Measurements from ENCODE around the gene CPPED1.
"Not testable (repeated sequence)": the region's sequence is repeated elsewhere in the genome, so short reads cannot be mapped to it uniquely, and the experiment has no call there.

Gene CPPED1

DNA sequence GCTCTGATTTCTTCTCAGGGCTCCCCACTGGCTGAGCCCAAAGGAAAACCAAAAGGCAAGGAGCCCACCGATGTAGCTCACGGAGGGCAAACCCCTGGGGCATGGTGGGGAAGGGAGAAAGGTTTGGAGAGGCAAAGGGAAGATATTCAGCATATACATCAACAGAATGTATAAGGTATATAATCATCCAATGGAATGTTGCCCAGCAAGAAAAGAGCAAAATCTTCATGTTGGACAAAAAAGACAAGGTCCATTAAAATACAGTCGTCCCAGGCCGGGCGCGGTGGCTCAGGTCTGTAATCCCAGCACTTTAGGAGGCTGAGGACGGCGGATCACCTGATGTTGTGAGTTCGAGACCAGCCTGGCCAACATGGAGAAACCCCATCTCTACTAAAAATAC, 1.6 kb downstream of the CPPED1 start:
- DNase-seq (ENCODE audit: low spot score) = no peak

DNA sequence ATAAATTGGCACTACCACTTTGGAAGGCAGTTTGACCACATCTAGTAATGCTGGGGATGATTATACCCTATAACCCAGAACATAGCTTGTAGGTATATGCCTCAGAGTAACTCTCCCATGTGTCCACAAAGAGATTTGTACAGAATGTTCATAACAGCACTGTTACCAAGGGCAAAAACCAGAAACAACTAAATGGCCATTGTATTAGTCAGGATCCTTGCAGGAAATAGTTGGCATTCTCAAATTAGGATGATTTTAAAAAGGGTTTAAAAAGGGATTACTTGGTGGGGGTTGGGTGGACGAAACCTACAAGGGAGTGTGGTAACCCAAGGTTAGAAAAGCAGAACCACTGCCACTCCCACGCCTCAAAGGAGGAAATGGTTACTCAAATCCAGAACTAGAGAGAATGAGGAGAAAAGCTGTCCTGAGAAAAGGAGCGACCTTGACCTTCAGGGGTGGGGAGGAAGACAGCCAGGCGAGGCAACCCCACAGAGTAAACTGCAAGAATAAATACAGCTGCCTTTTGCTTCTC, 2.1 kb downstream of the CPPED1 start:
- no peak for DNase-seq (ENCODE audit: low spot score)

DNA sequence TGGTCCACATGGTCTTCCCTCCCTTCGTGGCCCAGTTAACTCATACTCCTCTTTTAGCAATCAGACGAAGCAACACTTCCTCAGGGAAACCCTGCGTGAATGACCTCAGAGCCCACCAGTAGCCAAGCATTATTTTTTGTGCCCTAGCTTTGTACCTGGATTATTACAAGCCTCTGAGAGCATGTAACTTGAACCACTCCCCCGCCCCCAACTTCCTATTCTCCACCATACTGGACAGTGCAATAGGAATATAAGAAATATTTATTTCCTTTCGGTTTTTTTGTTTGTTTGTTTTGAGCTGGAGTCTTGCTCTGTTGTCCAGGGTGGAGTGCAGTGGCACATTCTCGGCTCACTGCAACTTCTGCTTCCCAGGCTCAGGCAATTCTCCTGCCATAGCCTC, 2.9 kb downstream of the CPPED1 start:
- DNase-seq (ENCODE audit: low spot score) = no peak

DNA sequence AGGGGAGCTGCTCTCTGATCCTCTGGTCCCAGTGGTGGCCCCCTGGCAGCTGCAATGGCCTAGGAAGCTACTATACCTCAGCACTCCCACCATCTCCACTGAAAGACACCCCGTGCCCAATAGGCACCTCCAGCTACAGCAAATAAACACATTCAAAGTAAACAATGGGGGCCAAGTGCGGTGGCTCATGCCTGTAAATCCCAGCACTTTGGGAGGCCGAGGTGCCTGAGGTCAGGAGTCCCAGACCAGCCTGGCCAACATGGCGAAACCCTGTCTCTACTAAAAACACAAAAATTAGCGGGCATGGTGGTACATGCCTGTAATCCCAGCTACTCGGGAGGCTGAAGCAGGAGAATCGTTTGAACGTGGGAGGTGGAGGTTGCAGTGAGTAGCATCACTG, 3.7 kb downstream of the CPPED1 start:
- DNase-seq (ENCODE audit: low spot score) = not testable (repeated sequence)

DNA sequence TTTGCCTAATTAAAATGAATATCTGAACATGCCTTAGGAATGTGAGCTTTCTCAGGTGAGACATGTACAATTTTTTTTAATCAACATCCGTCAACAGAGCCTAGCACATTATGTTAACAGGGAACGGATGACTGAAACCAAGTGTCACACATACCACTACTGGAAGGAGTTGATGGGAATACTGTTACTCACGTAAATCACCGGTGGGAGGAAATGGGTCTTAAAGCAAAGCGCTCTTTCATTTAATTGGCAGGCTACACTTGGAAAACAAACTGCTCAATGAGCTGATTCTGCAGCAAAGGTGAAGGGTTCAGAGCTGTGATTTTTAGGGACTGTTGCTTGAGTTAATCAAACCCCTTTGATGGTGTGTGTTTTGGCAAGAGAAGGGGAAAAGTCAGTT, 4.8 kb downstream of the CPPED1 start:
- no peak for DNase-seq (ENCODE audit: low spot score)

DNA sequence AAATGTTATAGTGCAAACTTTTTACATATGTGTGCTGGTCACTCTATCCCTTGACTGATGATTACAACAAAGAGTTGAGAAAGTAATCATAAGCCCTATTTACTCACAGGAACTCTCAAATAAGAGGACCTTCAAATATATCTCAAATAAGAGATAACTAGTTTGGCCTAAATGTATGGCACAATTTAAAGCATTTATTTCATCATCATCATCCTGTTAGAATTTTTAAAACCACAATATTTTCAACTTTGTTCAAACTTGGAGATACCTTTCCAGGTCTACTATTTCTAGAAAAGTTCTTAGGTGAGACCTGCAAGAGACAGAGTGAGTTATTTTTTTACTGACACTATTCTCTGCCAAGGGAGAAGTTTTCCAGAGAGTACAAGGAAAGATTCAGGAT, 5.5 kb downstream of the CPPED1 start:
- DNase-seq (ENCODE audit: low spot score) = no peak

DNA sequence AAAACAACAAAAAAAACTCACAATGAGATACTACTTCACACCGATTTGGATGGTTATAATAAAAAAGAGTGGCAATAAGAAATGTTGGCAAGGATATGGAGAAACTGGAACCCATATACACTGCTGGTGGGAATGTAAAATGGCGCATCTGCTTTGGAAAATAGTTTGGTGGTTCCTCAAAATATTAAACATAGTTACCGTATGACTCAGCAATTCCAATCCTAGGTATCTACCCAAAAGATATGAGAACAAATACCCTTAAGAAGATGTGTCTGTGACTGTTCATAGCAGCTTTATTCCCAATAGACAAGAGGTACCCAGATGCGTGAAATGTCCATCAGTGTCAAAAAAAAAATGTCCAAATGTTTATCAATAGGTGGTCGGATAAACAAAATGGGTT, 7.2 kb downstream of the CPPED1 start:
- no peak for DNase-seq (ENCODE audit: low spot score)

DNA sequence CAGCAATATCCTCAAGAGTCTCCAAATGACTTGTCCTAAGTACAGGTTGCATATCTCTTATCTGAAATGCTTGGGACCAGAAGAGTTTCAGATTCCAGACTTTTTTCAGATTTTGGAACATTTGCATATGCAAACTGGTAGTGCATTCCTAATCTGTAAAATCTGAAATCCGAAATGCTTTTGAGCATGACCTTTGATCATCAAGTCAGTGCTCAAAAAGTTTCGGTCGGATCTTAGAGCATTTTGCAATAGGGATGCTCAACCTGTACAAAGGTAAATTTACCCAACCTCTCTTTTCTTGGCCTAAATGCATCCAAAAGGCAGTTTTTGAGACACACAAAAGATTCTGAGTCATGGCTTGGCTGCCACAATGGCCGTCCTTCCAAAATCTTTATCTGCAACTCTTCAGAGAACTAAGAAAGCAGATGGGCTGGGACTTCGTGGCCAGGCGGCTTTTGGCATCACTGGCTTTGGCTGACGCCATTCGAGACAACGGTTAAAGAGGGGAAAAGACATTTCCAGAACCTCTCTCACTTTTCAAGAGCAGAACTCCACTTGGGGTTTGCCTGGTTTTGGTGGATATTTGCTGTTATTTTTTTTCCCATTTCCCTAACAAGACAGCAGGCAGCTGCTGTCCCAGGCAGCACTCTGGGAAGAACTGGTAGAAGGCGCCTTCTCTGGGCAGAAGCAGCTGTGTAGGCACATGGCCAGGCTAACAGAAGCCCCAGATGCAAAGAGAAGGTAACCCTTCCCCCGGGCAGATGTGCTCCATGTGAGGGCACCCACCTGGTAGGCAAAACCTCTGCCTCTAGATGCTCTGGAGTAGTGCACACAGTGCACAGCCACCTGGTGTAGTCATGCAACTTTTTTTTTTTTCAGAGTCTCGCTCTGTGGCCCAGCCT, 8.9 kb downstream of the CPPED1 start:
- DNase-seq (ENCODE audit: low spot score) = no peak

DNA sequence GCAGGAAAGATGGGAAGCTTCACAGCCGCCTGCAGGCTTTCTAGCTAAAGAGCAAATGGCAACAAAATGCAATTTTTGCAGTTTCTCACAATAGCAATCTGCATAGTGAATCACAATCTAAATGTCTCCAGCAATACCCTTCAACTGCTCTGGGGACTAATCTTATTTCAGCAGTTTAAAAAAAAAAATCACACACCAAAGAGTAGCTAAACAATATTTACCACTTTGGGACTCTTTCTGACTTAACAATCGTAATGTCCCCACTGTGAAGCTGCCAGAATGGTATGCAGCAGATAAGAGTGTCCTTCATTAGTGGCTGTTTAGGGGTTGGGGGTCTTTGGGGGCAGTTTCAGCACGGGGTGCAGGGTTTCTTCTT, 9.8 kb downstream of the CPPED1 start:
- no peak for DNase-seq (ENCODE audit: low spot score)

DNA sequence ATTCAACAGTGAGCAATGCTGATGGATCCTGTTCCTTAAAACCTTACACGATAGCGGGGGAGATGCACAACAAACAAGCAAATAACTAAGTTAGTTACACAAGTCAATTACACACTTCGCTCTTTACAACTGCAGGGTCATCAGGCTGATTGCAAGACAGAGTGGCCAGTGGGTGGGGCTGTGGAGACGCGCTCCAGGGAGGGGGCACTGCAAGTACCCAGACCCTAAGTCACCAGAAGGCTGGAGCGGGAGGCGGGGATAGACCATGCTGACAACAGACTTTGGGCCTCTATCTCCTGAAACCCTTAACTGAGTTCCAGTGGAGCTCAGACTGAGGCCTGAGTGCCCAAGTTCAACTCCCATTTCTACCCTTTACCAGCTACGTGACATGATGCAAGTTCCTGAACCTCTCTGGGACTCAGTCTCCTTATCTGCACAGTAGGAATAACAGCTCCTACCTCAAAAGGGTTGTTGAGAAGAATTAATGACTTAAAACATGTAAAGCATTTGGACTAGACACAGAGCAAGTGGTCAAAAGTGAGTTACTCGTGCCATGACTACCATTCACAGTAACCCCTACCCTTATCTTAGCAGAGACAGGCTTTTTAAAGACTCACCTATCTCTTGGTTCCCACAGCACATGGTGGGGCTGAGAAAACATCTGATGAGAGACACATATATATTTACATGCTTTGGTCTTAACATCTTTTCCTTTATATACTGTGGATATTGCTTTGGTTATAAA, 10.4 kb downstream of the CPPED1 start:
- DNase-seq (ENCODE audit: low spot score) = no peak

DNA sequence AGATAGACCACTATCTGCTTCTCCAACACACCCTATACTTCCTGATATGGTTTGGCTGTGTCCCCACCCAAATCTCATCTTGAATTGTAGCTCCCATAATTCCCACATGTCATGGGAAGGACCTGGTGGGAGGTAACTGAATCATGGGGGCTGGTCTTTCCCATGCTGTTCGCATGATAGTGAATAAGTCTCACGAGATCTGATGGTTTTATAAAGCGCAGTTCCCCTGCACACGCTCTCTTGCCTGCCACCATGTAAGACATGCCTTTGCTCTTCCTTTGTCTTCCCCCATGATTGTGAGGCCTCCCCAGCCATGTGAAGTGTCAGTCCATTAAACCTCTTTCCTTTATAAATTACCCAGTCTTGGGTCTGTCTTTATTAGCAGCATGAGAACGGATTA, 11.2 kb downstream of the CPPED1 start:
- not testable (repeated sequence) for DNase-seq (ENCODE audit: low spot score)

DNA sequence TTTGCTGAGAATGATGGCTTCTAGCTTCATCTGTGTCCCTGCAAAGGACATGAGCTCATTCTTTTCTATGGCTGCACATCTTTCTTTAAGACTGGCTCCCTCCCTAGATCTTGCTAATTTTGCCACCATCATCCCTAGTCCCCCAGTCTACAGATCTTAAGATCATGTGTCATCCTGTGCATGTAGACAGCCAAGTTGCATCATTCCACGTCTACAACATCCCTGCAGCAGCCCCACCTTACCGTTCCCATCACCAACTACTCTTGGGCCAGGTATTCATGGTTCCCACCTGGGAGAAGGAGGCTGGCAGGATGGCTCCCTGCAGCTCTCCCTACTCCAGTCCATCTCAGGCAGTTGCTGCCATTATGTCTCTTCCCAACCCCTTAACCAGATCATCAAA, 12.3 kb downstream of the CPPED1 start:
- DNase-seq (ENCODE audit: low spot score) = no peak

DNA sequence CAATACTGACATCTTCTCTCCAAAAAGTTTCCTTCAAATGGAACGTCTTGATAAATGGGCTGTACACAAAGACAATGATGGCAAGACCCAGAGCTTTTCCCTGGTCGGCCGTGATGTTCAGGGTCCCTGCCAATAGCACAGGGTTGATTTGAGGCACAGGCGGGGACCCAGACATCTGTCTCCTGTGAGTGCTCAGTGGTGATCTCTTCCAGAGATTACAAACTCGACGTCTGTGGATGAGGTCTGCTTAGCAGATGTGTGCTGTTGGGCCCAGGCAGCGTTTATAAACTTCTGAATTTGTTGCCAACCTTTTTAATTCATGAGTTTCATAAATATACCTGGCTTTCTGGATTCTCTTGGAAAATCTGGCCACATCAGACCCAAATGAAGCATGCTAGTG, 14.9 kb downstream of the CPPED1 start:
- DNase-seq (ENCODE audit: low spot score) = no peak

DNA sequence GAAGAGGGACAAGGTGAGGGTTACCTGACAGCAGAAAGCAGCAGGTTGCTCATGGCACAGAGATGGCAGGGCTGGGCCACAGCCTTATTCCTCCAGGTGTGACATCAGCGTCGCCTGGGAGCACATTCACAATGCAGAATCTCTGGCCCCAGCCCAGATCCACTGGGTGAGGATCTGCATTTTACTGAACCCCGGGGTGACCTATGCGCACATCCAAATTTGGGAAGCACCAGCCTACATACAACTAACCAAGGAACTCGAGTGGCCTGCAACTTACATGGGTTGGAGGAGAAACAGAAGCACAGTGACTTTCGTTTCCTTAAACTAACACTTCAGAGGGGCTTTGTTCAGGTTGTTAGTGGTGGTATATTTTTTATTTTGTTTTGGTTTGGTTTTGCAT, 17.6 kb downstream of the CPPED1 start:
- DNase-seq (ENCODE audit: low spot score) = no peak

DNA sequence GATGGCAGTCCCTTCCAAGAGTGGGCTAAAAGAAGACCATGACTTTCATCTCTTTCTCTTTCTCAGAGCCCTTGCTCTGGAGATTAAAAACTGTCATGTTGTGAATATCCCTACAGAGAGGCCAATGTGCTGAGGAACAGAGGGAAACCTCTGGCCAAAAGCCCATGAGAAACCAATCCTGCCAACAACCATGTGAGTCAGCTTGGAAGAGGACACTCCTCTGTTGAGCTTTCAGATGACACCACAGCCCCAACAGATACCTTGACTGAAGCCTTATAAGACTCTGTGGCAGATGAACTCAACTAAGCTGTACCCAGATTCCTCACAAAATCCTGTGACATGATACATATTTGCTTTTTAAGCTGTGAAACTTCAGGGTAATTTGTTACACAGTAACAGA, 19.6 kb downstream of the CPPED1 start:
- no peak for DNase-seq (ENCODE audit: low spot score)

DNA sequence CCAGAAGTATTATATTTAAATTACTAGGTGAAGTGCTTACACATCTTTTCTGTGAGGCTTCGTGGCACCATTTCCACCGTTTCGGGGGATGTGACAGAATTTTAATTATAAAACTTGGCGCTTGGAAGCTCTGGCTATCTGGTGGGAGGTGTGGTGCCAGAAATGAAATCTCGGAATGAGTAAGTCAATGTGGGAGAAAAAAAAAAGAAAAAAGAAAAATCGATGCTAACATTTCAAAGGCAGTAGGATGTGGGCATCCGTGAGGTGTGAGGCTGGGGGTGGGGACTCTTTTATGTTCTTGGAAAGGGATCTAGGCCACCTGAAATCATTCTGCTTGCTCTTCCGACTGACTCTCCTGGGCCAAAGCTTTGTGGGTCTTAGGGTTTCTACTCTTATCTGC, 21.9 kb downstream of the CPPED1 start:
- no peak for DNase-seq (ENCODE audit: low spot score)

DNA sequence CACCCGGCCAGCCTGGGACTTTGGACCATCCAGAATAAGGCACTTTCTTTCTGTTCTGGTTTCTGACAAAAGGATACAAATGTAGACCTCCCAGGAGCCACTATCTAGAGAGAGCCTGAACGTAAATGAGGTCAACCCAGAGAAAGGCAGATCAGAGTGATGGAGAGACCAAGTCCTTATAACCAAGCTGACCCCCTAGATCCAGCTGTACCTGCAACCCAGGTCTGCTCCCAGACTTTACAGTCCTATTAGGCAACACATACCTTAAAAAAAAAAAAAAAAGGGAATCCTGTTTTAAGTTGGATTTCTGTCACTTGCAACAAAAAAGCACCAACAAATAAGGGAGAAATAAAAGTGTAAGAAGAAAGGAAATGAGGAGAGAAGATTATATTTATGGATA, 23.2 kb downstream of the CPPED1 start:
- no peak for DNase-seq (ENCODE audit: low spot score)

DNA sequence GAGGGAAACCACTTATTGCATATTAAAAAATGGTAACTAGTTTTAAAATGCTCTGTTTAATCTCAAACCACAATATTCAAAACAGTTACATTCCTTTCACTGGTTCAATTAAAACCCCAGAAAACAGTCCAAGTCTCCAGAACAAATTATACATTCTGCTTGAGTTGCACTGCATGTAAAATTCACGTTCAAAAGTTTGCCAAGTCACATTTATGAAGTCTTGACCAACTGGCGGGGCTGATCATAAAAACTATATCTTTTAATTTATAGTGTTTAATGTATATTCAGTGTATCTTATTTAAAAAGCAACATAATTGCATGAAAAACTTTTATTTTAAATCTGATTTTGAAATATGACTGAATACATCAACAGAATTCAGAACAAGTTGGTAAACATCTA, 25.0 kb downstream of the CPPED1 start:
- no peak for DNase-seq (ENCODE audit: low spot score)

DNA sequence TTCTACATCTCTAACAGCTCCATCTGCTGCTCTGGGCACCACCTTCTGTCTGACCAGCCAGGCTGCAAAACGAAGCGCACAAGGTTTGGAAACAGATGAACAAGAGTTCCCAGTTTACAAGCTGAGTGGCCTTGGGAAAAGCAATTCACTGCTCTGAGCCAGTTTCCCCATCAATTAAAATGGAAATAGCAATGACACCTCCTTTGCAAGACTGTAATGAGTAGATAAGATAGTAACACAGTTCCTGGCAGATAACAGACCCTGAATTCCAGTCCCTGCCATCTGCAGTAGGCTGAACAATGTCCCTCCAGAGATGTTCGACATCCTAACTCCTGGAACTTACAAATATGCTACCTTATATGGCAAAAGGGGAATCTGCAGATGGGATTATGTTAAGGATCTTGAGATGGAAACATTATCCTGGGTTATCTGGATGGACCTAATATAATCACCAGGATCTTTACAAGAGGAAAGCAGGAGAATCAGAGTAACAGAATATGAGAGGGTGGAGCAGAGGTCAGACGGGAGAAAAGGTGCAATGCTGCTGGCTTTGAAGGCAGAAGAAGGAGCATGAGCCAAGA, 27.9 kb downstream of the CPPED1 start:
- DNase-seq (ENCODE audit: low spot score) = no peak

DNA sequence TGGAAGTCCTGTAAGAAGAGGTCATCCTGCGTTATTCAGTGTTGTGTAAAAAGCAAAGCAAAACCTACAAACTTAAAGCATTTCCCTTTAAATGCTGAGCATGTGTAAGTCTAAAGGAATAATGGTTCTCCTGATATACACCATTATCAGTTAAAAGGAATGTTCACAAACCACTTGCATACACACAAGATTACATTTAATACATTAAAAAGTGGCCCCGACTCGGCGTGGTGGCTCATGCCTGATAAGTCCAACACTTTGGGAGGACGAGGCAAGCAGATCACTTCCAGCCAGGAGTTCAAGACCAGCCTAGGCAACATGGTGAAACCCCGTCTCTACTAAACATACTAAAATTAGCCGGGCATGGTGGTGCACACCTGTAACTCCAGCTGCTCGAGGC, 30.5 kb downstream of the CPPED1 start:
- no peak for DNase-seq (ENCODE audit: low spot score)

DNA sequence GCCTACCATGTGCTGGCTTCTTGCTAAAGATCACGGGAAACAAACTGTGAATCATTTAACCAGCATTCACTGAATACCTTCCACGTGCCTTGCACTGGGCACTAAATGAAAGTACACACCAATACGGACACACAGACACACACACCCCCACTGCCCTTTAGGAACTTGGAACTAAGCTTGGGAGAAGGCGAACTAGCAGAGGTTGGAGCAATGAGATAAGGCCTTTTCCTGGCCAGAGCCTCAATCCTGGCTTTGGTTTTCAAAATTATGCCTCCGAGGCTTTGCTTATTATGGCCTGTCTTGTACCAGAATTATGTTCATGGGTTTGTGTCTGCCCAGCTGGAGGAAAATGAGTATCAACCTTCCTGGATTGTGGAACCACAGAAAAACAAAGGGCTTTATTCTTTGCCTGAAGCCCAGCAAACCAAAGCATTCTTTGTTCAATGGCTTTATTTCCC, 32.3 kb downstream of the CPPED1 start:
- DNase-seq (ENCODE audit: low spot score) = no peak

DNA sequence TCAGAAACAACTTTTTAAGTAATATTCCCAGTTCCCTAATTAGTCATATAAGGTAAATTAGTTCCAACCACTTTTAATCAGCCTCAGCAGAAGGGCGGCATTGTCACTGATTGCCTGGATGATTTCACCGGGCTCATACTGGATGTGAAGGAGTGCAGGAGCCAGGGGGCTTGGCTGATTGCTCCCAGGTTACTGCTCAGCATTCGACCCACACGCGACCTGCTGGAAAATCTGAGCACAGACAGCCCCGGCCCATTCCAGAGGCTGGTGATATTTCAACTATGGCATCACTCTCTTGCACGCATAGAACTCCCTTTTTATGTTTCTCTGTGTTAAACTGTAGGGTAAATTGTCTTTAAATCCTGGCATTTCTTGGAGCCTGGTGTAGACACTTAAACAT, 34.2 kb downstream of the CPPED1 start:
- no peak for DNase-seq (ENCODE audit: low spot score)

DNA sequence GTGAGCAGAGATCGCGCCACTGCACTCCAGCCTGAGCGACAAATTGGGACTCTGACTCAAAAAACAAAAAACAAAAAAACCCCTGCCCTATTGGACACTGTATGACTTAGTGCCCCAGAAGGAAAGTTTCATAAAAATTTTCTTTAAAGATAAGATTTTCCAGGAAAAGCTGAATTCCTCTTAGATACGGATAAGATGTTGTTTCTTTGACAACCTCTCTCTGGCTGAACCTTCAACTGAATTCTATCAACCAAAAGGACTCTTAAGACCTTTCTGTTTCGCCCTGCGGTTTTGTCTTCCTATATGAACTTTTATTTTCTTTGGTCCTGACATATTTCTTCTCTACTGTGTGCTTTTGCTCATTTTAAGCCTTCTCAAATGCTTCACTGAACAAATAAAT, 35.8 kb downstream of the CPPED1 start:
- DNase-seq (ENCODE audit: low spot score) = no peak

All from ecto neural progenitor cell (in vitro differentiated cells).